NCI-H460 (cell line): Measurements from ENCODE around the gene CCL3. TPM values are rescaled to one million over a fixed set of nuclear protein-coding genes. Genes with fewer than 3 reads are reported as not detected.
"Not testable (repeated sequence)": the region's sequence is repeated elsewhere in the genome, so short reads cannot be mapped to it uniquely, and the experiment has no call there.

ENCODE experiments used
- DNase-seq: peaks from one replicate; pipeline ENCODE4 v3.0.0-alpha.2; 2016; ENCODE audit warnings: low read depth; ENCODE audit errors: extremely low read depth
- polyA plus RNA-seq: library from polyadenylated mRNA; depleted of rRNA; stranded (reverse); fragments of >200 nt; gene quantifications from 2 replicates; pipeline ENCODE4 v1.2.3, GENCODE V29; 2014; cell fraction: nucleus; rRNA removed
- total RNA-seq: library from RNA; depleted of rRNA; stranded (reverse); fragments of >200 nt; shearing (Covaris generic); gene quantifications from 2 replicates; pipeline ENCODE4 v1.2.3, GENCODE V29; 2014; rRNA removed

The CCL3 gene
- total RNA-seq: not detected in 2 replicates
- not detected in 2 replicates for polyA plus RNA-seq

DNA sequence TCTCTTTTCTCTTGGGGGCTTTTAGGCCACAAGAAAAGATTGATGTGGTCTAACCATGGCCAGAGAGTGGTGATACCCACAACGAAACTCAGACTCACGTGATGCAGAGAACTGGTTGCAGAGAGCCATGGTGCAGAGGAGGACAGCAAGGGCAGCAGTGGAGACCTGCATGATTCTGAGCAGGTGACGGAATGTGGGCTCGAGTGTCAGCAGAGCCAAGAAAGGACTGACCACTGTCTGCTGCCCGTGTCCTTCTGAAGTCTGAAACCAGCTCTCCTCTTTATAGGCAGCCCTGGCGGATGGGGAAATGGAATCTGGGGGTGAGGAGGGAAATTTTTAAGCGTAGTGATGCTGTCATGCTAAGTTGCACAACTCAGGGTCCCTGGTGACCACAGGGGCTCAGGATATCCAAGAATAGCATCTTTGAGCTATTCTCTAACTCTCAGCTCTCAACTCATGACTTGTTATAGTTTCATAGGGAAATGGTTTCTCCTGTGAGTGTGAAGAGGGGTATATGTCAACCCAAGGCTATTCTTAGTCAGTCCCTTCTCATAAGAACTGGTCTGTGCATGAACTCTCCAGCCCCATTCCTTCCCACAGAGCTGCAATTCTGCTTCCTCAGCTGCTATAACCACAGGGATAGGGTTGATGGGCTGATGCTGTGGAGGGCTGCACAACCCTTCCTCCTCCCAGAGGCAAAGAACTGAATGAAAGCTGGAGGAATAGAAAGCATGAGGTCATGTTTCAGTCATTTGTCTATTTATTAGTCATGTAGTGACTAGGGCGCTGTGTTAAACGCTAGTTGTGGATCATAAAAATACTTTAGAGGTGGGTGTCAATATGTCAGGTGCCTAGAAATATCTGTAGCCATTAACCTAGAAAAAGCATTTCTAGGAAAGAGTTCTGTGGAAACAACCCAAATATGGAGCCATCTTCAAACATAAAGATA lies at the start of gene CCL3:
Gene CCL3, minus strand, starts transcription at position 256 of the 949 bp plus-strand sequence. Its CDS starts 85 bp downstream, at position 171.
- DNase-seq: no peak

DNA sequence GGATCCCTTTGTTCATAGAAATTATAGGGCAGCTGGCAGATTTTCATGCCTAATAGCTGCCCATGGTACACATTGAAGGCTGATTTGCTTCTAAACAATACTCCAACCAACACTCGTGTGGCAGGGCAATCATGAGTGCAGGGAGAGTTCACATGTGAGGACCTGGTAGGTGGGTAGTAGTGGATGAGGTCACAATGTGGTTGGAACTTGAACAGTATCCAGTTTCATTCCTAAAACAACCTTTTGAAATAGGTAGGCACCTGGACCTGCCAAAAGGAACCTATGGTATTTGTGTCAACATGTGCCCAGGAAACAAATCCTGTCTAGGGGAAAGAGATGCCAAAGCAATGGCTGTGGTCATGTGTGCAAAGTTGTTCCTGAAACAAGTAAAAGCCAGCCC lies 46.5 kb upstream of the CCL3 start:
- DNase-seq: no peak

DNA sequence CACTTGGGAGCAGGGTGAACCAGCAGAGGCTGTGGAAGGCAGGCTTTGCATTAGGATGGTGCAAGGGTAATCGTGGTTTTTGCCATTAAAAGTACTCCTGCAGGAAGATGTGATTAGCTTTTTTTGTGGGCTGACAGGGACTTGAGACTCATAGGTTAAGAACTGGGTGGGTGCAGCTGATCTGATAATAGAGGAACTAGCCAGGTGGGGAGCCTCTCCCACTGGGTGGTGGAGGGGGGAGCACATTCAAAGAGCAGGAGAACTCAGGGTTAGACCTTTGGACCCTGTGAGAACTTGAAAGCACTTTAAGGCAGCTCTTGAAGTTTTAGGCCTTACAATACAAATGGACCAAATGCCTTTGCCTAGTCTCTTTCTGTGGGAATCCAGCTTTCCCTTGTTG lies 46.1 kb upstream of the CCL3 start:
- DNase-seq: no peak

DNA sequence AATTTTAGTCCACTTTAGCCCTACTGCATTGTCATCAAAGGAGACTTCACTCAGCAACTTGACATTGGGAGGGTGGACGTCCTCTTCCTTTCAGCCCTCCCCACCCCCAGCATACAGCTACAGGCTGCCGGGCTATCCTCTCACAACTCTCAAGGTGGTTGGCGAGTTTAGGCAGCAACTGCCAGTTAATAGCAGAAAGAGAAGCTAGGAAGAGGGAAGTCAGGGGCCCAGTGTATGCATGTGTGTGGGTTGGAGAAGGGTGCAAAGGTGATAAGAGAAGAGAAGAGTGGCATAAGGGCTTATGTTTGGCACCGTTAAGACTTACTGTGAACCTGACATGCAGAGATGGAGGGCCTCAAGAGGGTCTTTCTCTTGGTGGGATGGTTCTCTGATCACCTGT lies 45.5 kb upstream of the CCL3 start:
- DNase-seq: no peak

DNA sequence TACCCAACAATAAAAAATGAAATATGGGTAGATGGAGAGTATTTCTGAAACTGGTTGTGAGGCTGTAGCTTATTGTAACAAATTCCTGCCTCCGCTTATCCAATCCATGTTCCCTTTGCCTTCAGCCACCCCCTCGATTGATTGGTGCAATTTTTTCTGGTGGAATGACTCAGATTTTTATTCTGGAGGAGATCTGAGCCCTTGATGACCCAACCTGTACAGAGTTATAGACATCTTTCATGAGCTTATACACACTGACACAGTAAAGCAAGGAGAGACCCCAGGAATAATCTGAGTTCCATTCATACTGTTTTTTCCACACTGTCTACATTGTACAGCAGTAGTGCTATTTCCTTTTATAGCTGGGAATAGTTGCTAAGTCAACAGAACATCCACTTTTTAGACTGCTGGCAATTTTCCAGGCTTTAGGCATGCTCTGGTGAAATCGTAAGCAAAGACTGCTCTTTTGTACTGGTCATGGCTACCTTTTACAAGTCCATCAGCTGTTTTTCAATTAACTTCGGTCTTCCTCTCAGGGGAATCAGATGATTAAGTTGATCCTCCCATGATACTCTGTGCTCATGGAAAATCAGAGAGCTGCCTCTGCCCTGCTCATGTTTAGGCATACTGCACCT lies 43.8 kb upstream of the CCL3 start:
- no peak for DNase-seq

DNA sequence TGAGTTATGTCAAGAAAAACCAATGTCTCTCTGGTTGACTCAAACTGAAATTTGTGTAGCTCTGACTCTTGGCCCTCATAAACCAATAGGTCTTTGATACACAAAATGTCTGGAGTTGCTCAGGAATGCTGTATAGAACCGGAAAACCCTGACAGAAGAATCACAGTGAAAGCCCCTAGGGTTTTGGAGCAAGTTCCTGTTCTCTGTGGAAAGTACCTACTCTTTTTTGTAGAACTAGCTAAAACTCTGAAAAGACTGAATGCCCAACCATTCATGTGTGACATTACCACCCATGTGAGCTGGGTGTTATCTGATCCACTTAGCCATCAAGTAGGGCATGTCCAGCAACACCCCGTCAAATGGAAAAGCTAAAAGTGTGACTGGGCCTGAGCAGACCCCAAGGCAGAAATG lies 42.5 kb upstream of the CCL3 start:
- no peak for DNase-seq

DNA sequence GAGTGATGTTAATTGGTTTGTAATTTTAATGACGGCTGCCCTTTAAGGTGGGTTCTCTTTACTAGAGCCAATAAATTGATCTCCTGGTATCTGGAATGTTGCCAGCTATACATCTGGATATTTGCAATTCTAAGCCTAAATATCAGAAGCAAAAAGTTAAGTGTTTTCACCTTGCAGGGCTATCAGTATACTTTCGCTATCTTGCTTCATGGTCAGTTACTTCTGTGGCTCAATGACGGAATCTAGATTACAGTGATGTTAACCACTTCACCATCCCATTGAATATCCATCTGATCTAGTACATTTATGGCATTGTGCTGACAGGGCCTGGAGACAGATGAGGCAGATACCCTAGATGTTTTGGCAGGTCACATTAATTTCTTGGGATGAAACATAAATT lies 42.0 kb upstream of the CCL3 start:
- DNase-seq: no peak

DNA sequence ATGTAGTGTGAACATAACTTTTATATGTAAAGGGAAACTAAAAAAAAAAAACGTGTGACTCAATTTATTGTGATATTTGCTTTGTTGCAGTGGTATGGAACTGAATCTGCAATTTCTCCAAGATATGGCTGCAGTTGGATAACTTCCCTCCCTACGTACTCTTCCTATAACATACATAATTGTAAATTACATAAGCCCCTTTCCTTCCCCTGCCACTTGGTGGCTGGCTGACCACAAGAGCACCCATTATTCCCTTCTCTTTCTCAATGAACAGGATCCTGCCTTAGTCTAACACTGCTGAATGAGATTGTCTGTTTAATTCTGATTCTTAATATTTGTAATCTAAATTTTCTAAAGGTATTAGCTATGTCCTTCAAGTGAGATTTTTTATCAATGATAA lies 41.5 kb upstream of the CCL3 start:
- DNase-seq: no peak

DNA sequence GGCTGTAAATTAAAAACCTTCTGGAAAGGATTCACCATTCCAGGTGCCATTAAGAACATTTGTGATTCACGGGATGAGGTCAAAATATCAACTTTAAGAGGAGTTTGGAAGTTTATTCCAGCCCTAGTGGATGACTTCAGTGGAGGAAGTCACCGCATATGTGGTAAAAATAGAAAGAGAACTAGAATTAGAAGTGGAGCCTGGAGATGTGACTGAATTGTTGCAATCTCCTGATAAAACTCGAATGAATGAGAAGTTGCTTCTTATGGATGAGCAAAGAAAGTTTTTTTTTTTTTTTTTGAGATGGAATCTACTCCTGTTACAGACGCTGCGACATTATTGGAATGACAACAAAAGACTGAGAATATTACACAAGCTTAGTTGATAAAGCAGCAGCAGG lies 40.4 kb upstream of the CCL3 start:
- no peak for DNase-seq

DNA sequence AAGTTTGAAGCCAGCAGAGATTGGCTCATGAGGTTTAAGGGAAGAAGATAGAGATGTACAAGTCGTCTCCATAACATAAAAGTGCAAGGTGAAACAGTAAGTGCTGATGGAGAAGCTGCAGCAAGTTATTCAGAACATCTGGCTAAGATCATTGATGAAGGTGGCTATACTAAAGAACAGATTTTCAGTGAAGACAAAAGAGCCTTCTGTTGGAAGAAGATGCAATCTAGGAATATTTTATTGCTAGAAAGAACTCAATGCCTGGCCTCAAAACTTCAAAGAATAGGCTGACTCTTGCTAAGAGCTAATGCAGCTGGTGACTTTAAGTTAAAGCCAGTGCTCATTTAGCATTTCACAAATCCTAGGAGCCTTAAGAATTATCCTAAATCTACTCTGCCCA lies 39.7 kb upstream of the CCL3 start:
- DNase-seq: no peak

DNA sequence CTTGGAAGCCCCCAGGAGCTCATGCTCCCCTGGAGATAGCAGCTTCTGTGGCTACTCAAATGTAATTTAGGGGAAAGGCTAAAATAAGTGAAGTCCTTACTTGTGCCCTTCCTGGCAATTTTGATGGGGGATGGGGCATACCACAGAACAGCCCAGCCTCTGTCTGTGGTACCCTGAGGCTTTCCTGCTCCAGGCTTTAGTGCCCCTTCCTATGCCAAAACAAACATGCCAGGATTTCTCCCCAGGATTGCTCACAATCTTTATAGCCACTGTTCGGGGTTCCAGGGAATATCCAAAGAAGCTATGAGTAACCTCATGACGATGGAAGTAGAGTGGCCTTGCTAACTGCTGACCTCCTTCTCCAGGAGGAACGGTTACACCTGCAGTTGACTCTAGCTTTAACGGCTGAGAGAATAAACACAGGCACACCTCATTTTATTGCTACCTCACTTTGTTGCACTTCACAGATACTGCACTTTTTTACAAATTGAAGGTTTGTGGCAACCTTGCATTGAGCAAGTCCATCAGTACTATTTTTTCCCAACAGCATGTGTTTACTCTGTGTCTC lies 38.6 kb upstream of the CCL3 start:
- no peak for DNase-seq

DNA sequence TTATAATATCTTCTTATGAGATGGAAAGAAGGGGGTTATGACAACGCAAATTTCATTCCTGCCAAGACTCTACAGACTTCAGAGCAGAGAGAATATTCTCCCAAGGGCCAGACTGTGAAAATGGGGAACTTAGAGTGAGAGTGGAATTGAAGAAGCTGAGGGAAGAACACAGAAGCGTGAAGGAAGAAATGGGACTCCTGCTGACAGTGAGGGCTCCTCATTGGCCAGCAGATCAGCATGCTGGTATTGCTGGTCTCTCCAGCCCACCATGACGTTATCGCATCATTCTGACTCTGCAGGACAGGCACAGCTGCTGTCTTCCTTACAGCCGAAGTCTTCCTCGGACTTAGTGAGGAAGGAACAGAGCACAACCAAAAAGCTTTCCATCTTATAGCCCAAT lies 38.0 kb upstream of the CCL3 start:
- DNase-seq: no peak

DNA sequence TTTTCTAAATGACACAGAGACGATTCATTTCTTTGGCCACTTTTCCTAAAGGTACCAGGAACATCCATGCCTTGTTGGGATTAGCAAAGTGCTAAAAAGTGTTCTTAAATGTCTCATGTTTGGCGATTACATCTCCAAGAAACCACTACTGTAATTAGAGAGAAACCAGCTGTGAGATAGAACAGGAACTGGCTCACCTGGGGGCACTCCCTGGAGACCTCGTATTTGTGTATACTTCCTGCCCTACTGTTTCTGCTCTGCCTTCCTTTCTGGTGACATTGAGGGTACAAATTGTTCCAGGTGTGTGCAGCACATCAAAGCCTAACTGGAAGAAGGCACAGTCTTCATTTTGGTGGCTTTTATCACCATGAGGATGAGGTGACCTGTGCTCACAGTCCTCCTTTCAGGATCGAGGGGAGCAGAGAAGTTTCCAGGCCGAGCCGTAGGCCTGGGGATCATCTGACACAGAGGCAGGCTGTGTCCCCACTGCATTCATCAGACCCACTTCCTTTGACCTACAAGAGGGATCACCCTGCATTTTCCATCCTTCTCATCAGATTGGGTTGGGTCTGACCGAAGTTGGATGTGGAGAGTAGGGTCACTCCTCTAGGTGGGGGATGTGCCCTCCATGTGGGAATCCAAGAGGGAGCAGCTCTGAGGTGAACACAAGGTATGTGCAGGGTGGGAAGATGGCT lies 37.4 kb upstream of the CCL3 start:
- DNase-seq: no peak

DNA sequence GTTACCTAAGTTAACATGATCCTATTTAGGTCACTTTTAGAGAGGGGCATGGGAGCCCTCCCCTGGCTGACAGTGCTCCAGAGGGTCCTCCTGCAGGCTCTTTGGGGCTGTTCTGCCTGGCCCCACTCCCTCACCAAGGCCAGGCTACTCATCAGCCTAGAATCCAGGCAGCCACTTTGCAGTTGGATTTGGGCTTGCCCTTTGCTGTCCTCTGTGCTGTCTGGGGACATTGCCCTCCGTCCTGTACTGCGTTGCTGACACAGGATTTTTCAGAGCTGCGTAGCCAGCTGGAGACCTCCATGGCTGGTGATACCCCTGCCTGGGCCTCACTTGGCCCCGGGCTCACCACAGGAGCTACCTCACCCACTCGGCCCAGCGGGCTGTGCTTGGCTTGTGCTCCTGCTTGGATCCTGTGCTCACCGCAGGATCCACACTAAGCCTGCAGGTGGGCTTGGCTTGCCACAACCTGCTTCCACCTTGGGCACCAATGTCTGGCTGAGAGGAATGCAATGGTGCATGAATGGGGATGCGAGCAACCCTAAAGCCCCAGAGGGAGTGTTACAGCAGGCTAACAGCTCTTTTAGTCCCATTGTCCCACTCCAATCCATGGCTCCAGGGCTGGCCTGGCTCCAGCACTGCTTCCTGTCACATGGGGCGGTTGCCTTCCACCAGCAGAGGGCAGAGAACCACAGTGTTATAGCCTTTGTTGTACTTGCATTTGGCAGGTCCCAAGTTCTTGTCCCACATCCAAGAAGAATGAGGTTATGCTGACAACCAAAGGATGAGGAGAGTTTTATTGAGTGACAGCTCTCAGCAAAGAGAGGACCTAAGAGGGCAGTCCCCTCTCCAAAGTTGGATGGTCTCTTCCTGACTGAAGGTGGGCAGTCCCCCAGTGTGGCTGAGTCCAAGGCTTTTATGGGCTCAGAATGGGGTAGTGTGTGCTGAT lies 35.2 kb upstream of the CCL3 start:
- DNase-seq: no peak

DNA sequence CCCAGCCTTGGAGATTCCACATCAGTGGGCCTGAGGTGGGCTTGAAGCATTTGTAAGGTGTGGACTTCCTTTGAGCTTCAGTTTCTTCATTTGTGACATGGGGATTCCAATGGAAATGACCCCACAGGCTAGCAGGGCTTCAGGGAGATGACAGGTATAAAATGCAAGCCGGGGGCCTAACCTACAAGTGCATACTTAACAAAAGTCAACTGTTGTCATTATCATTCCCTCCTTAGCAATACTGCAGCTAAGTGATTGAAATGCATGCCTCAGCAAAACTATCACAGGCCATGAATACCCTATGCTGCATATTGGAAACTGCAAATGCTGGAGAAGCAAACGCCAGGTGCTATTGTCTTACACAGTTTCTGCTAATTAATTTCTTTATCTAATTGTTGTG lies 33.5 kb upstream of the CCL3 start:
- DNase-seq: no peak

DNA sequence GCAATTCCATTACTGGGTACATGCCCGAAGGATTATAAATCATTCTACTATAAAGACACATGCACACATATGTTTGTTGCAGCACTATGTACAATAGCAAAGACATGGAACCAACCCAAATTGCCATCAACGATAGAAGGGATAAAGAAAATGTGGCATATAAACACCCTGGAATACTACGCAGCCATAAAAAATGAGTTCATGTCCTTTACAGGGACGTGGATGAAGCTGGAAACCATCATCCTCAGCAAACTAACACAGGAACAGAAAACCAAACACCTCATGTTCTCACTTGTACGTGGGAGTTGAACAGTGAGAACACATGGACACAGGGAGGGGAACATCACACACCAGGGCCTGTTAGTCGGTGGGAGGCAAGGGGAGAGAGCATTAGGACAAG lies 31.2 kb upstream of the CCL3 start:
- not testable (repeated sequence) for DNase-seq

DNA sequence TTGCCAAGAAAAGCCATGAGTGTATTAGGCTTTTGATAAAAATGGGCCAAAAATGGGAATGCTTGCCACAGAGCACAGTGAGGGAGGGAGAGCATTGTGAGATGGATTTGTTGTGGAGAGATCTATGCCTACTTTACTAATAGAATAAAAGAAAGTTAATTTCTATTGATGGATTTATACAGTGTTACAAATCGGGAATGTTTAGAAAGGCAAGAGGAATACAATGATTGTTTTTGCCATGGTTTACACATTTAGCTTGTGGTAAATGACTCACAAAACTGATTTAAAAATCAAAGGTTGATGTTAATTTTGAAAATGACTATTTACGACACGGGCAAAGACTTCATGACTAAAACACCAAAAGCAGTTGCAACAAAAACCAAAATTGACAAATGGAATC lies 30.3 kb upstream of the CCL3 start:
- DNase-seq: no peak

DNA sequence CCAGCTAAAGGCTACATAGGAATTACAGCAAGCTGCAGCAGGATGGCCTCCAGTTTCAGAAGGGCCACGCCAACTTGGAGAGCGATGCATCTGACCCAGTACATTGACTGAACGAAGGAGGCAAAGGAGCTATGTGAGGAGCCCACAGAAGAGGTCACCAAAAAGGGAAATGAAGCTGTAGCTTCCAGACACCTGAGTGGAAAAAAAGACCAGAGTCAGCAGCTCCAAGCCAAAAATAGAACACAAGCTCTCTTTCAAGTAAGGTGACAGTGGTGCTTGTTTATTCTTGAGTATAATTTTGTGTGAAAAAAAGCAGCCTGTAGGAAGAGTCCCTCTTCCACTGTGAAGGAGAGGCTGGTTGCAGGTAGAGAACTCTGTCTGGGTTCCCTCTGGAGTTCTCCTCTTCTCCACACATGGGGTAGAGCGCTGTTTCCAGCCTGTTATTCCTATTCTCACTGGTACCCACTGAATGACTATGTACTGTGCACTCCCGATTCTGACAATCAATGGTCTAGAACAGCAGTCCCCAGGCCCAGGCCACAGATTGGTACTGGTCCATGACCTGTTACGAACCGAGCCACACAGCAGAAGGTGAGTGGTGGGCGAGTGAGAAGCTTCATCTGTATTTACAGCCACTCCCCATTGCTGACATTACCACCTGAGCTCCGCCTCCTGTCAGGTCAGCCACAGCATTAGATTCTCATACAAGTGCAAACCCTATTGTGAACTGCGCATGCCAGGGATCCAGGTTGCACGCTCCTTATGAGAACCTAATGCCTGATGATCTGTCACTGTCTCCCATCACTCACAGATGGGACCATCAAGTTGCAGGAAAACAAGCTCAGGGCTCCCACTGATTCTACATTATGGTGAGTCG lies 28.8 kb upstream of the CCL3 start:
- DNase-seq: no peak
